SK-N-SH (cell line): Measurements from ENCODE around the gene TEX38. TPM values are rescaled to one million over a fixed set of nuclear protein-coding genes. Genes with fewer than 3 reads are reported as not detected.

Experiments
- CTCF ChIA-PET: fragments of 300-600, 350-600 bp; formaldehyde crosslinking; extraction: SDS; loops from one replicate; lab custom pipeline; 2021; lab: Yijun Ruan, JAX
- POLR2A ChIA-PET: fragments of 350-600 bp; sonication (Branson Sonifier 250); formaldehyde crosslinking; extraction: SDS; loops from one replicate; lab custom pipeline; 2020; ENCODE audit warnings: antibody characterized with exemption, inconsistent platforms; lab: Yijun Ruan, JAX
- DNase-seq: peaks from one replicate; pipeline ENCODE4 v3.0.0; 2012
- H2AFZ ChIP-seq: fragments of 200-600 bp; sonication (generic); 2 replicates; pipeline ENCODE4 v1.8.1; 2016; ENCODE audit warnings: antibody characterized with exemption, mild to moderate bottlenecking, low read depth
- H3F3A ChIP-seq: fragments of 200-600 bp; sonication (generic); replicated peaks from 2 replicates; pipeline ENCODE3; 2016; ENCODE audit warnings: antibody characterized with exemption, mild to moderate bottlenecking; ENCODE audit not compliant: insufficient read depth
- H3K27ac ChIP-seq, 2 experiments: fragments of 200-500 bp in 1 of 2; fragments of 200-600 bp in 1 of 2; sonication (Bioruptor generic) in 1 of 2; sonication (generic), shearing (Covaris generic) in 1 of 2; 2 replicates each; pipeline versions ENCODE4 v1.5.1 to v1.6.1; 2014 to 2016; ENCODE audit warnings: low read depth in 2 of 2, inconsistent platforms in 1 of 2, low read length in 1 of 2, mild to moderate bottlenecking in 1 of 2, mixed read lengths in 1 of 2
- H3K27me3 ChIP-seq: fragments of 200-600 bp; sonication (generic), shearing (Covaris generic); 2 replicates; pipeline ENCODE4 v1.6.1; 2016; ENCODE audit warnings: mixed run types; ENCODE audit not compliant: insufficient read depth
- H3K36me3 ChIP-seq, 2 experiments: fragments of 200-500 bp in 1 of 2; fragments of 200-600 bp in 1 of 2; sonication (Bioruptor generic) in 1 of 2; sonication (generic) in 1 of 2; replicated peaks in 1 of 2; 2 replicates each; pipeline versions ENCODE3 to v1.5.1; 2014 to 2016; ENCODE audit warnings: low read length in 1 of 2, mild to moderate bottlenecking in 1 of 2; ENCODE audit not compliant: insufficient read depth in 2 of 2, control insufficient read depth in 1 of 2
- H3K4me1 ChIP-seq, 2 experiments: fragments of 200-500 bp in 1 of 2; fragments of 200-600 bp in 1 of 2; sonication (Bioruptor generic) in 1 of 2; sonication (generic), shearing (Covaris generic) in 1 of 2; 2 replicates each; pipeline versions ENCODE4 v1.5.1 to v1.6.1; 2014 to 2016; ENCODE audit warnings: low read depth in 1 of 2, low read length in 1 of 2, mixed run types in 1 of 2; ENCODE audit not compliant: insufficient read depth in 2 of 2, control insufficient read depth in 1 of 2
- H3K4me2 ChIP-seq: fragments of 200-600 bp; sonication (generic), shearing (Covaris generic); 2 replicates; pipeline ENCODE4 v1.6.1; 2017; ENCODE audit warnings: mixed run types
- H3K4me3 ChIP-seq, 2 experiments: fragments of 200-500 bp in 1 of 2; fragments of 200-600 bp in 1 of 2; sonication (Bioruptor generic) in 1 of 2; sonication (generic), shearing (Covaris generic) in 1 of 2; 2 replicates each; pipeline versions ENCODE4 v1.5.1 to v1.8.1; 2014 to 2016; ENCODE audit warnings: low read depth in 2 of 2, inconsistent platforms in 1 of 2, low read length in 1 of 2, mild to moderate bottlenecking in 1 of 2, mixed read lengths in 1 of 2, moderate library complexity in 1 of 2
- H3K79me2 ChIP-seq: fragments of 200-600 bp; sonication (generic); 2 replicates; pipeline ENCODE4 v1.8.1; 2017; ENCODE audit warnings: mild to moderate bottlenecking; ENCODE audit not compliant: insufficient read depth
- H3K9ac ChIP-seq: fragments of 200-600 bp; sonication (generic); 2 replicates; pipeline ENCODE4 v1.6.1; 2017; ENCODE audit warnings: mixed run types
- H3K9me2 ChIP-seq: fragments of 200-600 bp; sonication (generic); 2 replicates; pipeline ENCODE4 v1.6.1; 2017; ENCODE audit warnings: mixed run types
- H3K9me3 ChIP-seq: fragments of 200-600 bp; sonication (generic); 2 replicates; pipeline ENCODE4 v1.6.1; 2017; ENCODE audit warnings: mixed run types, mild to moderate bottlenecking, moderate library complexity
- H4K20me1 ChIP-seq: fragments of 200-600 bp; sonication (generic); 2 replicates; pipeline ENCODE4 v1.6.1; 2017; ENCODE audit warnings: mild to moderate bottlenecking, mixed run types; ENCODE audit not compliant: insufficient read depth
- ELF1 ChIP-seq: IDR thresholded peaks from 2 replicates; pipeline ENCODE4 v1.4.0; 2012
- EP300 ChIP-seq, 2 experiments: IDR thresholded peaks; 2 replicates each; pipeline versions ENCODE4 v1.4.0 to v1.6.1; 2012; ENCODE audit warnings: borderline replicate concordance in 1 of 2, low read depth in 1 of 2, low read length in 1 of 2
- EZH2phosphoT487 ChIP-seq: fragments of 200-600 bp; sonication (generic); IDR thresholded peaks from 2 replicates; pipeline ENCODE4 v1.6.1; 2017; ENCODE audit warnings: low read depth, mixed run types, mild to moderate bottlenecking, antibody characterized with exemption, moderate library complexity, borderline replicate concordance
- FOSL2 ChIP-seq: IDR thresholded peaks from 2 replicates; pipeline ENCODE4 v1.4.0; 2012; ENCODE audit warnings: low read depth, mild to moderate bottlenecking, moderate library complexity, borderline replicate concordance
- IRF3 ChIP-seq: fragments of 150-350 bp; IDR thresholded peaks from 2 replicates; pipeline ENCODE4 v1.6.1; 2016; ENCODE audit warnings: mild to moderate bottlenecking, low read depth, low read length
- MEF2A ChIP-seq: IDR thresholded peaks from 2 replicates; pipeline ENCODE4 v1.4.0; 2012; ENCODE audit warnings: low read depth, borderline replicate concordance
- RAD21 ChIP-seq: IDR thresholded peaks from 2 replicates; pipeline ENCODE4 v1.6.1; 2012; ENCODE audit warnings: mild to moderate bottlenecking, low read length
- SIN3A ChIP-seq: IDR thresholded peaks from 2 replicates; pipeline ENCODE4 v1.6.1; 2012; ENCODE audit warnings: low read depth, mild to moderate bottlenecking, low read length, moderate library complexity, borderline replicate concordance
- SMC3 ChIP-seq: IDR thresholded peaks from 2 replicates; pipeline ENCODE4 v1.6.1; 2012; ENCODE audit warnings: low read depth, low read length, improper control_type of control experiment
- TEAD4 ChIP-seq: IDR thresholded peaks from 2 replicates; pipeline ENCODE4 v1.4.0; 2012; ENCODE audit warnings: mild to moderate bottlenecking, borderline replicate concordance; ENCODE audit not compliant: insufficient read depth
- YY1 ChIP-seq: IDR thresholded peaks from 2 replicates; pipeline ENCODE4 v1.4.0; 2012; ENCODE audit warnings: low read depth, mild to moderate bottlenecking
- ZBTB33 ChIP-seq: IDR thresholded peaks from 2 replicates; pipeline ENCODE4 v1.4.0; 2012; ENCODE audit warnings: low read depth, borderline replicate concordance
- WGBS: methylation state at CpG from one replicate; pipeline ENCODE4 v1.1.6; 2017; ENCODE audit warnings: low lambda C conversion rate; 5-methylcytosine and 5-hydroxymethylcytosine counted together
- polyA plus RNA-seq, 3 experiments: library from polyadenylated mRNA; depleted of rRNA; stranded (reverse); fragments of >200 nt; gene quantifications; 2 replicates each; pipeline ENCODE4 v1.2.3, GENCODE V29; 2012
- TF ChIP-seq, protein P1 (sequence below): IDR thresholded peaks from 2 replicates; pipeline ENCODE4 v1.4.0; 2012; ENCODE audit warnings: low read depth, borderline replicate concordance

TEX38 gene
- polyA plus RNA-seq, 1 of the 3 experiments (the other 2 are of a cell fraction), result 0.07 TPM

DNA sequence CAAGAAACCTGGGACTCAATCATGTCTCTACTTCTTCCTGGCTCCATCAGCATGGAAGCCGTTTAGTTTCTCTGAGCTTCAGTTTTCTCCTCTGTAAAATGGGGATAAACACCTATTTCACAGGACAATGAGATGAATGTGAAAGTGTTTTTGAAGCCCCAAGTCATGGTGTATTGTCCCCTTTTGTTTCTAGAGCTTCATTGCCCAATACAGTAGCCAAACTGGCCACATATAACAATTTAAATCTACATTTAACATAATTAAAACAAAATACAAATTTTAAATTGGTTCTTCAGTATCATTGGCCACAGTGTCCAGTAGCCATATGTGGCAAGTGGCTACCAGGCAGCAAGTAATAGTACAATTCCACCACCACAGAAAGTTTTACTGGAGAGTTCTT, 49.5 kb downstream of the TEX38 start:
- Histone ChIP-seq H3K27ac (no peak overlapping the region), H3F3A (no peaks in the 10 kb centered on the region), H3K27me3 (no peaks in the 10 kb centered on the region), H4K20me1 (peaks cover 18% of the 10 kb centered on the region; the same call in 1 of the 2 replicates), H3K4me1 (peaks cover 15 to 17% of the 10 kb centered on the region in 2 experiments), H3K9me3 (no peaks in the 10 kb centered on the region), H3K4me3 (no peak overlapping the region)
- ChIA-PET POLR2A (no interaction called here), CTCF (interaction anchor here (0.8 to 1.8 kb wide), 3 partner anchors 13 to 273 kb away, joined by 3 to 5 read pairs (median 4); no protein-coding TSS in a partner anchor)
- no peak for DNase-seq
- 24% methylated on average over 1 of the region's 1 CpG for WGBS
- TF ChIP-seq SIN3A (no peak), YY1 (no peak), ZBTB33 (no peak), SMC3 (no peak), FOSL2 (no peak), EP300 (IDR thresholded peaks at IDR 0.05; ENCODE audit: borderline replicate concordance in 1 of 2, low read depth in 1 of 2, low read length in 1 of 2) (no peak), TEAD4 (no peak), RAD21 (no peak), ELF1 (no peak), EZH2phosphoT487 (no peak), MEF2A (no peak), IRF3 (no peak)
- TF ChIP-seq, protein P1, sequence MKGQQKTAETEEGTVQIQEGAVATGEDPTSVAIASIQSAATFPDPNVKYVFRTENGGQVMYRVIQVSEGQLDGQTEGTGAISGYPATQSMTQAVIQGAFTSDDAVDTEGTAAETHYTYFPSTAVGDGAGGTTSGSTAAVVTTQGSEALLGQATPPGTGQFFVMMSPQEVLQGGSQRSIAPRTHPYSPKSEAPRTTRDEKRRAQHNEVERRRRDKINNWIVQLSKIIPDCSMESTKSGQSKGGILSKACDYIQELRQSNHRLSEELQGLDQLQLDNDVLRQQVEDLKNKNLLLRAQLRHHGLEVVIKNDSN, result no peak
- TF ChIP-seq, all 33 proteins: peak for 0
- H3K79me2 ChIP-seq, result peaks cover 27% of the 10 kb centered on the region
- H3K9me2 ChIP-seq, result no peaks in the 10 kb centered on the region
- H3K9ac ChIP-seq, result no peak overlapping the region
- no peak overlapping the region for H2AFZ ChIP-seq
- H3K36me3 ChIP-seq, result peaks cover 0 to 7% of the 10 kb centered on the region in 2 experiments
- H3K4me2 ChIP-seq, result no peak overlapping the region
